H1 (cell line): ENCODE data around the gene SERINC1. TPM values are rescaled to one million over a fixed set of nuclear protein-coding genes. Genes with fewer than 3 reads are reported as not detected.

Experiments used
- CTCF ChIA-PET: fragments of 300-600 bp; sonication (Branson Sonifier 250); formaldehyde crosslinking; loops from one replicate; lab custom pipeline; 2021; ENCODE audit not compliant: partially characterized antibody; lab: Charles Lee
- POLR2A ChIA-PET: fragments of 300-600 bp; sonication (Branson Sonifier 250); formaldehyde crosslinking; loops from one replicate; lab custom pipeline; 2021; ENCODE audit warnings: inconsistent platforms; ENCODE audit not compliant: partially characterized antibody; lab: Charles Lee
- DNase-seq, 2 experiments: peaks; one replicate each; pipeline versions ENCODE4 v3.0.0 to v3.0.0-alpha.2; 2010 to 2022; ENCODE audit warnings: low spot score in 2 of 2, low read depth in 1 of 2, mixed read lengths in 1 of 2
- FAIRE-seq: peaks from 2 replicates; lab custom pipeline; 2011; peaks lifted over from hg19 to GRCh38; lab: Jason Lieb, UNC
- H2AFZ ChIP-seq: 2 replicates; pipeline ENCODE4 v1.8.1; 2012; ENCODE audit warnings: low read length, inconsistent platforms
- H2AK5ac ChIP-seq: 2 replicates; pipeline ENCODE4 v1.6.1; 2013; ENCODE audit warnings: low read depth, low read length
- H2BK120ac ChIP-seq: replicated peaks from 2 replicates; pipeline ENCODE3; 2013; ENCODE audit warnings: low read depth, low read length, inconsistent platforms
- H2BK12ac ChIP-seq: 2 replicates; pipeline ENCODE4 v1.6.1; 2013; ENCODE audit warnings: low read depth, low read length
- H2BK15ac ChIP-seq: 2 replicates; pipeline ENCODE4 v1.6.1; 2013; ENCODE audit warnings: low read length
- H2BK20ac ChIP-seq: 2 replicates; pipeline ENCODE4 v1.6.1; 2013; ENCODE audit warnings: low read length
- H2BK5ac ChIP-seq: 2 replicates; pipeline ENCODE4 v1.6.1; 2013; ENCODE audit warnings: low read depth, low read length
- H3K14ac ChIP-seq: 2 replicates; pipeline ENCODE4 v1.6.1; 2013; ENCODE audit warnings: inconsistent platforms; ENCODE audit not compliant: insufficient read length
- H3K18ac ChIP-seq: 2 replicates; pipeline ENCODE4 v1.6.1; 2013; ENCODE audit warnings: low read length; ENCODE audit errors: extremely low read depth
- H3K23ac ChIP-seq: 2 replicates; pipeline ENCODE4 v1.6.1; 2013; ENCODE audit warnings: inconsistent platforms; ENCODE audit not compliant: insufficient read length
- H3K23me2 ChIP-seq: 2 replicates; pipeline ENCODE4 v1.6.1; 2013; ENCODE audit warnings: low read depth, low read length
- H3K27ac ChIP-seq: 2 replicates; pipeline ENCODE4 v1.6.1; 2011; ENCODE audit warnings: low read depth, low read length, inconsistent platforms
- H3K27me3 ChIP-seq, 4 experiments: replicated peaks in 1 of 4; 1 replicate in 1 of 4; 2 replicates in 3 of 4; pipeline versions ENCODE4 v1.6.1 to v1.8.1; 2011 to 2013; ENCODE audit warnings: low read length in 3 of 4, mild to moderate bottlenecking in 3 of 4, inconsistent platforms in 2 of 4, mixed read lengths in 2 of 4, moderate library complexity in 1 of 4; ENCODE audit not compliant: control insufficient read depth in 3 of 4, insufficient read depth in 3 of 4; ENCODE audit errors: extremely low read depth in 1 of 4
- H3K36me3 ChIP-seq, 4 experiments: 2 replicates each; pipeline versions ENCODE4 v1.6.1 to v1.8.1; 2011 to 2013; ENCODE audit warnings: mild to moderate bottlenecking in 4 of 4, low read length in 3 of 4, moderate library complexity in 2 of 4, control low read depth in 1 of 4, inconsistent platforms in 1 of 4; ENCODE audit not compliant: insufficient read depth in 4 of 4, control insufficient read depth in 2 of 4
- H3K4ac ChIP-seq: replicated peaks from 2 replicates; pipeline ENCODE3; 2013; ENCODE audit warnings: low read length, low read depth, mixed read lengths, inconsistent platforms; ENCODE audit not compliant: insufficient read length
- H3K4me1 ChIP-seq, 4 experiments: replicated peaks in 1 of 4; 1 replicate in 1 of 4; 2 replicates in 3 of 4; pipeline versions ENCODE4 v1.6.1 to v1.8.1; 2011 to 2013; ENCODE audit warnings: low read length in 3 of 4, inconsistent platforms in 2 of 4, mixed read lengths in 1 of 4; ENCODE audit not compliant: insufficient read depth in 4 of 4, control insufficient read depth in 3 of 4
- H3K4me2 ChIP-seq, 2 experiments: 2 replicates each; pipeline versions ENCODE4 v1.6.1 to v1.8.1; 2011 to 2013; ENCODE audit warnings: low read depth in 2 of 2, low read length in 2 of 2, control low read depth in 1 of 2, inconsistent platforms in 1 of 2, mild to moderate bottlenecking in 1 of 2; ENCODE audit not compliant: insufficient read depth in 1 of 2
- H3K4me3 ChIP-seq, 4 experiments: fragments of 200-600, 300-600 bp in 1 of 4; sonication (generic), shearing (Covaris generic), sonication (Bioruptor Twin) in 1 of 4; 2 replicates each; pipeline versions ENCODE4 v1.5.1 to v1.8.1; 2011 to 2016; ENCODE audit warnings: low read length in 4 of 4, low read depth in 3 of 4, control low read depth in 2 of 4, inconsistent platforms in 2 of 4, mild to moderate bottlenecking in 2 of 4, mixed read lengths in 1 of 4, moderate library complexity in 1 of 4; ENCODE audit not compliant: insufficient read depth in 2 of 4; ENCODE audit errors: extremely low read depth in 1 of 4
- H3K56ac ChIP-seq: replicated peaks from 2 replicates; pipeline ENCODE3; 2013; ENCODE audit warnings: low read depth, mild to moderate bottlenecking, mixed read lengths, low read length, inconsistent platforms; ENCODE audit not compliant: insufficient read length
- H3K79me1 ChIP-seq: 2 replicates; pipeline ENCODE4 v1.6.1; 2013; ENCODE audit warnings: low read depth, low read length, control low read depth
- H3K79me2 ChIP-seq, 2 experiments: 2 replicates each; pipeline versions ENCODE4 v1.6.1 to v1.8.1; 2012 to 2013; ENCODE audit warnings: low read length in 2 of 2, mild to moderate bottlenecking in 2 of 2, inconsistent platforms in 1 of 2; ENCODE audit not compliant: insufficient read depth in 2 of 2, control insufficient read depth in 1 of 2
- H3K9ac ChIP-seq, 4 experiments: replicated peaks in 1 of 4; 1 replicate in 1 of 4; 2 replicates in 3 of 4; pipeline versions ENCODE4 v1.6.1 to v1.8.1; 2011 to 2013; ENCODE audit warnings: low read depth in 3 of 4, low read length in 3 of 4, control low read depth in 2 of 4, mild to moderate bottlenecking in 2 of 4, moderate library complexity in 2 of 4, inconsistent platforms in 1 of 4; ENCODE audit errors: extremely low read depth in 1 of 4
- H3K9me3 ChIP-seq, 2 experiments: 2 replicates each; pipeline versions ENCODE4 v1.6.1 to v1.8.1; 2012 to 2013; ENCODE audit warnings: mild to moderate bottlenecking in 2 of 2, moderate library complexity in 2 of 2, control low read depth in 1 of 2, inconsistent platforms in 1 of 2, low read depth in 1 of 2, low read length in 1 of 2, mixed read lengths in 1 of 2; ENCODE audit not compliant: insufficient read depth in 2 of 2
- H4K20me1 ChIP-seq, 2 experiments: replicated peaks in 1 of 2; 2 replicates each; pipeline versions ENCODE3 to v1.8.1; 2011 to 2013; ENCODE audit warnings: inconsistent platforms in 2 of 2, low read length in 2 of 2, mild to moderate bottlenecking in 1 of 2; ENCODE audit not compliant: insufficient read depth in 2 of 2, control insufficient read depth in 1 of 2
- H4K5ac ChIP-seq: 2 replicates; pipeline ENCODE4 v1.6.1; 2013; ENCODE audit warnings: low read length, low read depth, mixed read lengths, inconsistent platforms; ENCODE audit not compliant: insufficient read length
- H4K8ac ChIP-seq: 2 replicates; pipeline ENCODE4 v1.8.0; 2013; ENCODE audit warnings: mild to moderate bottlenecking, moderate library complexity, low read length, inconsistent platforms; ENCODE audit not compliant: insufficient read depth; ENCODE audit errors: extremely low read depth
- H4K91ac ChIP-seq: replicated peaks from 2 replicates; pipeline ENCODE3; 2013; ENCODE audit warnings: low read length, mixed read lengths, inconsistent platforms; ENCODE audit not compliant: insufficient read length
- BACH1 ChIP-seq: IDR thresholded peaks from 2 replicates; pipeline ENCODE4 v1.6.1; 2012; ENCODE audit warnings: low read length, improper control_type of control experiment
- CTCF ChIP-seq, 3 experiments: IDR thresholded peaks; 1 replicate in 2 of 3; 2 replicates in 1 of 3; pipeline versions ENCODE4 v1.5.1 to v1.6.1; 2011; ENCODE audit warnings: low read length in 3 of 3, mild to moderate bottlenecking in 3 of 3, inconsistent platforms in 2 of 3, low read depth in 1 of 3, moderate library complexity in 1 of 3; ENCODE audit not compliant: insufficient read depth in 1 of 3; ENCODE audit errors: control extremely low read depth in 1 of 3
- HDAC2 ChIP-seq, 2 experiments: fragments of 300-600 bp in 1 of 2; sonication (generic) in 1 of 2; IDR thresholded peaks; 2 replicates each; pipeline ENCODE4 v1.6.1; 2011 to 2012; ENCODE audit warnings: low read depth in 2 of 2, low read length in 2 of 2, mild to moderate bottlenecking in 2 of 2, moderate library complexity in 2 of 2, borderline replicate concordance in 1 of 2, inconsistent platforms in 1 of 2
- MAFK ChIP-seq: IDR thresholded peaks from 2 replicates; pipeline ENCODE4 v1.6.1; 2012; ENCODE audit warnings: low read depth, mild to moderate bottlenecking, improper control_type of control experiment, low read length
- NANOG ChIP-seq: IDR thresholded peaks from 2 replicates; pipeline ENCODE4 v1.6.1; 2011; ENCODE audit warnings: low read length, low read depth, mild to moderate bottlenecking, inconsistent platforms; ENCODE audit not compliant: insufficient read depth, poor library complexity, severe bottlenecking
- RFX5 ChIP-seq: IDR thresholded peaks from 2 replicates; pipeline ENCODE4 v1.6.1; 2011; ENCODE audit warnings: low read depth, low read length, improper control_type of control experiment, borderline replicate concordance
- SIX5 ChIP-seq: IDR thresholded peaks from 2 replicates; pipeline ENCODE4 v1.6.1; 2011; ENCODE audit warnings: mild to moderate bottlenecking, low read depth, low read length
- SRF ChIP-seq: IDR thresholded peaks from 2 replicates; pipeline ENCODE4 v1.6.1; 2011; ENCODE audit warnings: mild to moderate bottlenecking, low read depth, low read length, moderate library complexity
- WGBS, 2 experiments: shearing (Covaris generic) in 1 of 2; methylation state at CpG; one replicate each; pipeline versions ENCODE4 v1.1.6 to v1.1.7; 2013 to 2015; ENCODE audit warnings: low lambda C conversion rate in 2 of 2, mixed read lengths in 2 of 2, inconsistent platforms in 1 of 2, low coverage in 1 of 2, missing lambda C conversion rate in 1 of 2; ENCODE audit not compliant: insufficient replicate concordance in 2 of 2, insufficient coverage in 1 of 2, insufficient read length in 1 of 2; ENCODE audit errors: extremely low coverage in 1 of 2, missing lambda C conversion rate in 1 of 2; 5-methylcytosine and 5-hydroxymethylcytosine counted together
- polyA plus RNA-seq, 7 experiments: library from polyadenylated mRNA; depleted of rRNA in 3 of 7; stranded (reverse) in 5 of 7; unstranded in 2 of 7; fragments of >200 nt in 5 of 7; fragments of 200-250 nt in 2 of 7; gene quantifications; 1 replicate in 5 of 7; 2 replicates in 1 of 7; 4 replicates in 1 of 7; pipeline versions ENCODE4 v1.2.1 to v1.2.3, GENCODE V29; 2011 to 2013; ENCODE audit warnings: missing spikeins in 2 of 7, mixed read lengths in 2 of 7
- total RNA-seq: library from RNA; stranded (reverse); fragmentation: NEBNext Ultra II Directional; extraction: Animal tissue kit (Norgen Biotek cat#: 25700); gene quantifications from 2 replicates; pipeline ENCODE4 v1.2.1, GENCODE V29; 2021

Gene SERINC1
- total and polyA plus RNA-seq, 2 of the 8 experiments (the other 6 are each of a cell fraction or from before 2014, with no cell fraction given) = 15.4 to 38.6 TPM

GRCh38 chr6:122494665-122495272, 23.2 kb upstream of the SERINC1 start:
- Histone ChIP-seq H2AK5ac (no peak overlapping the region), H3K56ac (no peak overlapping the region), H3K4me2 (no peak overlapping the region), H3K23ac (no peak overlapping the region), H2BK12ac (no peak overlapping the region), H4K20me1 (no peaks in the 10 kb centered on the region), H3K9me3 (peaks cover 3 to 7% of the 10 kb centered on the region in 2 experiments; a peak in 2 of 4 replicates), H3K4me1 (no peaks in the 10 kb centered on the region), H3K79me1 (no peaks in the 10 kb centered on the region), H2BK20ac (no peak overlapping the region), H3K27ac (no peak overlapping the region), H3K4me3 (no peak overlapping the region), H3K18ac (no peak overlapping the region), H3K9ac (no peak overlapping the region), H3K4ac (no peak overlapping the region), H3K36me3 (peaks cover 0 to 51% (median 4%) of the 10 kb centered on the region in 4 experiments; a peak in 6 of 8 replicates), H3K14ac (no peak overlapping the region), H4K8ac (no peak overlapping the region), H2BK5ac (no peak overlapping the region), H2BK120ac (no peak overlapping the region), H3K27me3 (no peaks in the 10 kb centered on the region), H4K91ac (no peak overlapping the region), H3K79me2 (peaks cover 0 to 4% of the 10 kb centered on the region in 2 experiments; a peak in 1 of 4 replicates)
- ChIA-PET POLR2A (interaction anchor here (0.7 kb wide), 1 partner anchor 32 kb away, joined by 3 read pairs; no protein-coding TSS in a partner anchor), CTCF (interaction anchor here (1.6 to 2.7 kb wide), 2 partner anchors 23 to 36 kb away, joined by 5 to 10 read pairs; no protein-coding TSS in a partner anchor)
- DNase-seq = no peak
- 96% methylated on average over 4 of the region's 4 CpGs; no CpG with 5 or more reads in 1 of the 2 experiments for WGBS, 2 experiments
- TF ChIP-seq MAFK (no peak), RFX5 (no peak), SIX5 (no peak), SRF (no peak), HDAC2 (IDR thresholded peaks at IDR 0.05; ENCODE audit: borderline replicate concordance in 1 of 2, low read depth in 2 of 2, low read length in 2 of 2) (no peak), CTCF (IDR thresholded peaks at IDR 0.05; ENCODE audit: control extremely low read depth in 1 of 3, insufficient read depth in 1 of 3, low read depth in 1 of 3, low read length in 3 of 3) (no peak), NANOG (no peak), BACH1 (no peak)
- TF ChIP-seq, all 59 proteins: peak for 0
- Histone ChIP-seq H2BK15ac (no peak overlapping the region), H4K5ac (no peak overlapping the region), H2AFZ (no peak overlapping the region), H3K23me2 (no peaks in the 10 kb centered on the region)
- FAIRE-seq = no peak
